Measurements from ENCODE around the gene FRMD5.

Gene FRMD5

DNA sequence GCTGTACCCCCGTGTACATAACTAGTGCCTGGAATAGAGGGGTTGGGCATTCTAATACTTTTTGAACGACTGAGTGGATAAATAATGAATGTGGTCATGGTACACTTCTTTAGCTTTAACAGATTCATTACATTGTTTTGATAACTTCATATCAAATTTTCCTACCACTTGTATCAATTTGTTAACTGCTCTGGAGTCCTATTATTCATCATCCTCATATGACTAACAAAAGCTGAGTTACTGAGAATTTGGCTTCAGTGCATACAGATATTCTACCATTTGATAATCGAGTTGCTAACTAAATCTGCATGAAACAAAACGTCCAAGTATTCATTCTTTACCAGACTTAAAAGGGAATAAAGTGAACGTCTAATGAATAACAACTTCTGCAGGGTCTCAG lies 31.7 kb downstream of the FRMD5 start:
- DNase-seq (ENCODE audit: low spot score) = no peak
- FAIRE-seq = no peak

DNA sequence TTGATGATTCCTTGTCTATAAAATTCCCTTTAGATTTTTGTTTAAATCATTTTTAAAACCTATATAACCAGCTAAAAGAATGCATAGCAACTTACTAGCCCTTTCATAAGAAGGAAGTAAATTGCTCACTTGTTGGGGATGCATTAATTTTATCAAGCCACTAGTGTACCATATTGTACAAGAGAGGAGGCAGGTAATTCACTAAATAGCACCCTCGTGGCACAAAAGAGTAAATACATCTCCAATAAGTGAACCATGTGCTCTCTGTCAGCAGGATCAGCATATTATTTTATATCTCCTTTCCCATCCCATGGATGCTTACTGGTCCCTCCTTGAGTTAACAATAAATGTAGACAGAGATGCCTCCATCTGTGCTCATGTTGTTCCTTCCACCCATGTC lies 34.3 kb downstream of the FRMD5 start:
- FAIRE-seq = no peak
- no peak for DNase-seq (ENCODE audit: low spot score)

DNA sequence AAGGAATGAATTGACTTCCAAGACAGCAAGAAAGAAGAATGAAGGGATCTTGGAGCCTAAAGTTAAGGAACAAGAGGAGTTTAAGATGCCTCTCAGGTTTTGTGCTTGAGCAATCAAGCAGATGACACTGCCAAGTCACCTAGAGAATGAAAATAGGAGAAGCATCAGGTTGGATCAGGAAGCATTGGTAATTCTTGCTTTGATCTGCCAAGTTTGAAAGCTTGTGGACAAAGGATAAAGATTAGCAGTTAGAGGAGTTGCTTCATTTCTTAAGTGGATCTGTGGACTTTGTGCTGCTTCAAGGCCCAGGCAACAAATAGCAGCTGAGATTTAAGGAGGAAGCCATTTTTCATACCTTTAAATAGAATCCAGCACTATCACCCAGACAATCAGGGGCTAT lies 35.6 kb downstream of the FRMD5 start:
- DNase-seq (ENCODE audit: low spot score) (peak; percentile 88), FAIRE-seq (peak; percentile 97)

DNA sequence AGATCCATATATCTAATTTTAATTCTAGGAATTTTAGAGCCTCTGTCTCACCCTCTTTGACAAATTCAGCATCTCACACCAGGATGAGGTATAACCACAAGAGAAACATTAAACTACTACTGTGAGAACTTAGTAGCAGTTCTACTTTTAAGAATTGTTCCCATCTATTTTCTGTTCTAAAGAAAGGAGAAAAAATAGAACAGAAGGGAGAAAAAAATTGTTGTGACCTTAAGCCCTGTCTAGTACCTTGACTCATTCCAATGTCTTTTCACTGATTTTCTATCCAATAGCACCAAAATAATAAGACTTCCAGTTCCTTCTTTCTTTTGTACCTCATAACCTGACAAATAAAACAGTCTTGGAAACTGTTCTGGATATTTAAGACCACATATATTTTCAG lies 37.0 kb downstream of the FRMD5 start:
- FAIRE-seq (no peak), DNase-seq (ENCODE audit: low spot score) (no peak)

DNA sequence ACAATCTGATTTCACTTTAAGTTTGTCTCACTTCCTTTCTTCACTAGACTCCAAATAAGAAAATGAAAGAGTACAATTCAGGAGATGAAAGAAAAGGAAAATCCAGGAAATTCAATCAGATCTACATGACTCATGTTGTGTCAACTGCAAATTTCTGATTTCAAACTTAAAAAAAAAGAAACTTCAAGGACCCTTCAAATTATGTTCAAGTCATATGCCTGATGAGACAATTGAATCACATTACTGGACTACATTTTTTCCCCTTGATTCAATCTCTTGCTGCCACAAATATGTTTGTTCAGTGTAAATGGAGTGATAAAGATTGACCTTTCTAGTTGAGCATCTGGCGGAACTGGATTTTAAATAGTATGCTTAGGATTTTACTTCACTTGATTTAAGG lies 37.4 kb downstream of the FRMD5 start:
- peak; percentile 98 for DNase-seq (ENCODE audit: low spot score)
- FAIRE-seq = peak; percentile 100

DNA sequence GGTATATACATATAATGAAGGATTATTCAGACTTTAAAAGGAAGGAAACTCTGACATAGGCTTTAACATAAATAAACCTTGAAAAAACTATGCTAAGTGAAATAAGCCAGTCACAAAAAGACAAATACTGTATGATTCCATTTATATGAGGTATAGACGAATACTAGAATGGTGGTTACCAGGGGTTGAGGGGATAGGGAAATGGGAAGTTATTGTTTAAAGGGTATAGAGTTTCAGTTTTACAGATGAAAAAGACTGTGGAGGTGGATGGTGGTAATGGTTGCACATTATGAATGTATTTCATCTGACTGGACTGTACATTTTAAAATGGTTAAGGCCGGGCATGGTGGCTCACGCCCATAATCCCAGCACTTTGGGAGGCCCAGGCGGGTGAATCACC lies 41.7 kb downstream of the FRMD5 start:
- DNase-seq (ENCODE audit: low spot score) (no peak), FAIRE-seq (peak; percentile 14)

DNA sequence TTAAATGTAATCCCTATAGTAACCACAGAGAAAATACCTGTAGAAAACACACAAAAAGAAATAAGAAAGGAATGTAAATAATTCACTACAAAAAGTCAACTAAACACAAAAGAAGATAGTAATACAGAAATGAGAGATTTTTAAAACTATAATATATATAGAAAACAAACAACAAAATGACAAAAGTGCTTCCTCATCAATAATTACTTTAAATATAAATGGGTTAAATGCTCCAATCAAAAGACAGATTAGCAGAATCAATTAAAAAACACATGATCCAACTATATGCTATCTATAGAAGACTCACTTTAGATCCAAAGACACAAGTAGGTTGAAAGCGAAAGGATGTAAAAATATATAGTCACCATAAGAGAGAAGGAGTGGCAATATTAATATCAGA lies 45.8 kb downstream of the FRMD5 start:
- no peak for FAIRE-seq

DNA sequence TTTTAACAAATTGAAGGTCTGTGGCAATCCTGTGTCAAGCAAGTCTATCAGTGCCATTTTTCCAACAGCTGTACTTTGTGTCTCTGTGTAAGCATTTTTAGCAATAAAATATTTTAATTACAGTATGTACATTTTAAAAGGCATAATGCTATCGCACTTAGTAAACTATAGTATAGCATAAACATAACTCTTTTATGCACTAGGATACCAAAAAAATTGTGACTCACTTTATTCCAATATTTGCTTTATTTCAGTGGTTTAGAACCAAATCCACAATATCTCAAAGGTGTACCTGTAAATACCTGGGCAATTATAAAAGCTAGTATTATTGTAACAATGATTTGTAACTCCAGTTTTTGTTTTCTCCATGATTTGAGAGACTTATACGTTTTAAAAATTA lies 46.5 kb downstream of the FRMD5 start:
- FAIRE-seq (no peak), DNase-seq (ENCODE audit: low spot score) (no peak)

More for the DNA sequence above, 45.8 kb downstream of the FRMD5 start:
- DNase-seq (ENCODE audit: low spot score) = no peak

DNA sequence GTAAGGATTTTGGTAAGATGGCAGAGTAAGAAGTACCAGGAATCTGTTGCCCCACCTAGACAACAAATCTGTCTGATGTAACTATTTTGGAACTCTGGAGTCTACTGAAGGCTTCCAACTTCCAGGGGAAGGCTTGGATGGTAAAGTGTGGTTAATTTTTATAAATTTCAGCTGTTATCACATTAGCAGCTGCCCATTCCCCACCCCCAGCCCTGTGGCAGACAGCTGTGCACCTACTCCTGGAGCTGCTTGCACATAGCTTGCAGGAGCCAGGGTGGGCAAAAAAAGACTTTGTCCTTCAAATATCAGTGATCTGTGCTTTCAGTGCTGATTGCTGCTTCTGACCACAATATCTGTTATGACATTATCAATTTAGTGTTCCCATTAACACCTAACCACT lies 47.4 kb downstream of the FRMD5 start:
- FAIRE-seq = no peak
- DNase-seq (ENCODE audit: low spot score) = no peak

DNA sequence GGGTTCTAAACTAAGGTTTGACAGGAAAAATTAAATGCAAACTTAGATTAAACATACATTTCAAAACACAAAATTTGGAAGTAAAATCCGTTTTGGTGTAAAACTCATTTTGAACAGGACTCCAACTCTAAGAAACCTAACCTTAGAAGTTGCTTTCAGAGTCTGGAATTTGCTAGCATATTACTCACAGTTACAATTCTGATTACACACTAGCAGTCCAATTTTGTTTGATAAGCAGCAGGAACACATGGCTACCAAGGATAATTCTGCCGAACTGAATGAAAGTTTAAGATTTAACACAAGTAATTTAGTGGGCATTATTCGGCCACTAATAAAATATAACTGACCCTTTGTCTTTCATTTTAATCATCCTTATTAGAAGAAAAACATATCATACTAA lies 49.6 kb downstream of the FRMD5 start:
- DNase-seq (ENCODE audit: low spot score) (no peak), FAIRE-seq (no peak)

DNA sequence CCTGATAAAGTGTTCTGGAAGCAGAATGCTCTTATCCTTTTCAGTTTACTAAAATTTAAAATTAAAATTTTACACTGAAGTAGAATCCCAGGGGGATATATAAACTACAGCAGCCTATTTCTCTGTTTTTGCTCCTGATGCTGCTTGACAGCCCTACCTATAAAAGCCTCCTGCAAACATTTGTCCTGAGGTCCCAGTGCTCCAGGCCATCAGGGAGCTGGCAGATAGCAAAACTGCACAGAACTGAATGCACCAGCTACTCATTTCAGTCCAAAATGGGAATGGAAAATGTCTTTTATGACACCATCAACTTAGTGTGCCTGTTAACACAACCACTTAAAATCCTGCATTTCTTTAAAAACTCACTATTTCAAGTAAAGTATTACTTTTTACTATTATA lies 50.1 kb downstream of the FRMD5 start:
- no peak for FAIRE-seq
- no peak for DNase-seq (ENCODE audit: low spot score)

DNA sequence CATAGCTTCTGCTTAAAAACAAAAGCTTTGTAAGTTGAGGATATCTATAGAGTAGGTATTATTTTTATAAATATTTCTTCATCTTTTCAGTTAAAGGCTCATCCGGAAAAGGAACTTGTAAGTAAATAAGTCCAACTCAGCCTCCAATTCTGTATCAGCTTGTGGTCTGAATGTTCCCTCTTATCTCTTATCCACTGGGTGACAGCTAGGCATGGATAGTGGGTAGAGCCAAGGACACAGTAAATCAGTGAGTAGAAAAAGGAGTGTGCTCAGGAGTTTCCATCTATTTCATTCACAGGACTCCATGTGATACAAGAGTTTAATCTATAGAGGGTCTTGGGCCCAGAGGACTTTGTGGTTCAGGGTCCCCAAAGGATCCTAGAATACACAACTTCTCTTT lies 50.9 kb downstream of the FRMD5 start:
- no peak for DNase-seq (ENCODE audit: low spot score)
- FAIRE-seq = no peak

DNA sequence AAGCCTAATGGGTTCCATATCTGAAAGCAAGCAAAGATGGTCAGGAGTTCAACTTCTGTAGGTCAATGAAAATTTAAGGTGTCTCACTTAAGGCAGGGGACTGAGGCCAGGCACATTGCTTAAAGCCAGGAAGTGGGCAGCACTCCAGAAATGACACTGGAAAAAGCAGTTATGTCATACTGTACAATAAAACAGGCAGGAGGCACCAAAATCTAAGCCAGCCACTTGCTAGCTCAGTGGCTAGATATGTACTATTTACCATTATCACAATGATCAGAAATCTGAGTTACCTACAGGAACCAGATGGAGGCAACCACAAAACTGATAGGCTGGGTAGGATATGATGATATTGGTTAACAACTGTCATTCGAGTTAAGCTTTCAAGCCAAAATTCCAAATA lies 57.3 kb downstream of the FRMD5 start:
- peak; percentile 38 for DNase-seq (ENCODE audit: low spot score)
- no peak for FAIRE-seq

DNA sequence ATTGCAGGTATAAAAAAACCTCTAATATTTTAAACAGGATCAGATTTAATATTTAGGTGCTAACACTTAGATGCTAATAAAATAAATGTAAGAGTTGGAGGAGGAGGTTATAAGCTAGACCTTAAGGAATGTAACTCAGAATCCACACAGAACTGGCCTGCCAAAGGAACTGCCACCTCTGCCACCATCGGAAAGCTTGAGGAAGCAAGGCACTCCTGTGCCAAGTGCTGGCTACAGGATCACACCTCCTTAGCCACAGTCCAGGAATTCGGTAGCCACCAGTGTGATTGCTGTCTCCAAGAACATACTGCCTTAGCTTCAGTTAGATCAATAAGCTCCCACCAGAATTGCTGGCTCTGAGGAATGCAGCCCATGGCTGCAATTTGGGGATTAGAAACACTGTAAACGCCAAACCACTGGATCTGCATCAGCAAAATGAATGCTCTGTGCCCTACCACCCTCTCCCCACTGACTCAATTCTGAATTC lies 58.0 kb downstream of the FRMD5 start:
- DNase-seq (ENCODE audit: low spot score) = no peak
- FAIRE-seq = no peak

DNA sequence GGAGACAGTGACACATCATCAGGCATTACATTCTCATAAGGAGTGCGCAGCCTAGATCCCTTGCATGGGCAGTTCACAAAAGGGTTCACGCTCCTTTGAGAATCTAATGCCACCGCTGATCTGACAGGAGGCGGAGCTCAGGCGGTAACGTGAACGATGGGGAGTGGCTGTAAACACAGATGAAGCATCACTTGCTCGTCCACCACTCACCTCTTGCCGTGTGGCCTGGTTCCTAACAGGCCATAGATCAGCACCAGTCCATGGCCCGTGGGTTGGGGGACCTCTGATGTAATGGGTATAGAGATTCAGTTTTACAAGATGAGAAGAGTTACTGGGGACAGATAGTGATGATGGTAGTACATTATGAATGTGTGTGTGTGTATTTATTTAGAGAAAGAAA lies 63.0 kb downstream of the FRMD5 start:
- no peak for DNase-seq (ENCODE audit: low spot score)
- FAIRE-seq = no peak

DNA sequence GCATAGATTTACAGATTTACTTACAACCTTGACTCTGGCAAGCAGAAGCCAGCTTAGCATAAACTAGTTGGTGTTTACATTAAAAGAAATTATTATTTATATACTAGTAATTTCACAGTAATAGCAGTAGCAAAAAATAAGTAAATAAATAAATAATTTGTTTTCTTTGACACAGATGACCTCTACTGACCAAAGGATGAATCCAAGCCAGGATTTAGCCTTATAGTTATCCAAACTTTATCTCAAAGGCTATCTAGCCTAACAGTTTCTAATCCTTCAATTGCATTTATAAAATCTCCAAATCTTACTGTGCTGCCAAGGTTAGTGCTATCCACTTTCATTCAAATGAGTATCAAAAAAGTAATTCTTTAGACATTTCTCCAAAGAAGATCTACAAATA lies 64.3 kb downstream of the FRMD5 start:
- FAIRE-seq (no peak), DNase-seq (ENCODE audit: low spot score) (no peak)

DNA sequence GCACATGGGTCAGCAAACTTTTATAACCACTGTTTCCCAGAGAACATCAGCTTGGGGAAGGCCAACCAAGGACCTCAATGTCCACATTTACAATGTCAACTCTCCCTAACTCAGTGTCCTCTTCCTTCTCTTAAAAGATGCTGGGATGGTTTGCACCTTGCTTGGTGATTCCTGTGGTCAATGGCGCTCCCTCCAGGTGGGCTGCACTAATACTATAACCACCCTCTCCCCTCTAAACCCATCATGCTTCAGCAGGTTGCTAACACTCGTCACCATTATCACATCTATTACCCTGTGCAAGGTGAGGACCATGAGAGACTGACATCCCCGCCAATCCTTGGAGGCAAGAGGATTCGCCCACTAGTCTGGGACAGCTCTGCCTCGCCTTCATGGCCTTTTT lies 65.2 kb downstream of the FRMD5 start:
- FAIRE-seq = no peak

DNA sequence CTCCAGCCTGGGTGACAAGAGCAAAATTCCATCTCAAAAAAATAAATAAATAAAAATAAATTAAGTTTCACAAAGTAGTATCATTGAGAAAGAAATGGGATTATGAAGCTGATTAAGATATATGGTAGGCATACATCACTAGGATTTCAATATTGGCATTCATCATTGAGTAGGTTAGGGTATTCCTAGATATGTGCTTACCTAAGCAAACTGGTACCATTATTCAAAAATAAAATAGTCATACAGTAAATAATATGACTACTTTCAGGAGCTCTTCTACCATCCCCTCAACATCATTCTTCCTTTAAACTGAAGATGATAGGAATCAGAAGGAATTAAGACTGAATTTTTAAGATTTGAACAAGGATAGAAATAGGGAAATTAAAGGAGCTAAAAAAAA lies 66.6 kb downstream of the FRMD5 start:
- FAIRE-seq = no peak
- DNase-seq (ENCODE audit: low spot score) = no peak

More for the DNA sequence above, 65.2 kb downstream of the FRMD5 start:
- DNase-seq (ENCODE audit: low spot score) = no peak

DNA sequence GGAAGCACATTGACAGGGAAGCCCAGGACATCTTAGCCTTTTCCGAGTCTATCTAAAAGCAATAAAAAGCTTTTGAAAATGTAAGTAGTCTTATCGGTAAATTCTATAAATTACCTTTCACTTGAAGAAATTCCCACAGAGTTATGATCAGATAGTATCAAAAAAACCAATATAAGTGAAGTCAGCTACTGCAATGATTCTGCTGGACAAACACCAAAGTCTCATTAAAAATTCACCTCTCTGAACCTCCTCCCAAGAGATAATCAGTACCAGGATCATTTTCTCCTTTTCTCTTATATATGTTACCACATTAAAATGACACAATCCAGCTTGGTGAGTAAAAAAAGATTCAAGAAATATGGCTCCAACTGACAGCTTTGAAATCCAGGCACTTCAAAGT lies 69.2 kb downstream of the FRMD5 start:
- no peak for FAIRE-seq

DNA sequence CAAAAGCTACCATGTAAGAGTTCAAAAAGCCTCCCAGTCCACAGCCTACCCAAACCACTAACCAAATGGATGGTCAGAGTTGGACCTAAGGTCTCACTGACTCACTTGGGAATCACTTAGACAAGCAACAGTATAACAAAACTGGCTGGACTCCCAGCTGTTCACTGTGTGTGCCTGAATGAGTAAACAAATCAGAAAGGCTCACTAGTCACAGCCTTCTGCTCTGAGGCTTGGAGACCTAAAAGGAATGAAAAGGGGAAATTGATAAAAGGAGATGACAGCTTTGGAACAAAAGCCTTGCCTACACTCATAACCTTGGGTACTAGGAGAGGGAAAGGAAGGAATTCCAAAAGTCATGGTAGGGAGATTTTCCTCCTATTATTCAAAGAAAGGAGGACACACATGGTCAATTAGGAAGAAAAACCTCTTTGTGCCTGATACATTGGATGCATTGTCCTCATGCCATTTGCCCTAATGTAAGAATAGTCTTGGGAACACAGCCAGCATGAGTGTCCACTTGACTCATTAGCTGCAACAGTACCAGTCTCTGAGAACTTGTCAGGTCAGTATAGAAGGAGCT lies 92.3 kb downstream of the FRMD5 start:
- FAIRE-seq = peak; percentile 99
- peak; percentile 94 for DNase-seq (ENCODE audit: low spot score)

More for the DNA sequence above, 69.2 kb downstream of the FRMD5 start:
- no peak for DNase-seq (ENCODE audit: low spot score)

DNA sequence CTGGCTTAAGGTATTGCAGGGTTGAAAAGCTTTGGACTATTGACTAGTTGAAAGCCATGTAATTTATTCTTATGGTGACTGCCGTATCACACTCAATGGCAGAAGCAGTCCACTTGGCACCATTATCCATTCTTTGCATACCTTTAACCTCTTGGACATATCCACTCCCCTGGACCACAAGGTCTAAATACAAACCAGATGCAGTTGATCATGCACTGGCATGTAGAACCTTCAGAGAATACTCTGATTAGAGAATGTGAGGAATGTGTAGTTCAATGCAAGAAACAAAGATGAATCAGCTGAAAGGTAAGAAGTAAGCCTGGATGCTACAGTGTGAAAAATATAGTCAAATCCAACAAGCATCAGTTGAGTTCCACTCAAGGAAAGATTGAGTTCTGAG lies 93.1 kb downstream of the FRMD5 start:
- FAIRE-seq = no peak
- peak; percentile 90 for DNase-seq (ENCODE audit: low spot score)

DNA sequence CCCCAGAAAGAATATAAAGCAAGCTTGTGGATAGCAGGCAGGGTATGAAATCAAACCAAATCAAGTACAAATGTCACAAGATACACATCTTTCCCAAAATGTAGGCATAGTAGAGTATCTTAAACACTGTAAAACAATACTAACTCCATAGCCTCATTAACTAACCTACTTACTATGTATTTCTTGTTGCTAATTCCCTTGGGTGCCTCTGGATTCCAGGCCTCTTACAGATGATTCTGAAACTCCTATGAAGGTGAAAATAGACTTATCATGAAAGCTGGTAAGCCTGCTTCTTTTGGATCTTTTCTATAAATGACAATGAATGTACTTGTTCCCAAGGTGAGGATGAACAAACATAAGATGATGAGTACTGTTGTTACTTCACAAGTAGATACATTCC lies 93.8 kb downstream of the FRMD5 start:
- FAIRE-seq (no peak), DNase-seq (ENCODE audit: low spot score) (peak; percentile 15)

DNA sequence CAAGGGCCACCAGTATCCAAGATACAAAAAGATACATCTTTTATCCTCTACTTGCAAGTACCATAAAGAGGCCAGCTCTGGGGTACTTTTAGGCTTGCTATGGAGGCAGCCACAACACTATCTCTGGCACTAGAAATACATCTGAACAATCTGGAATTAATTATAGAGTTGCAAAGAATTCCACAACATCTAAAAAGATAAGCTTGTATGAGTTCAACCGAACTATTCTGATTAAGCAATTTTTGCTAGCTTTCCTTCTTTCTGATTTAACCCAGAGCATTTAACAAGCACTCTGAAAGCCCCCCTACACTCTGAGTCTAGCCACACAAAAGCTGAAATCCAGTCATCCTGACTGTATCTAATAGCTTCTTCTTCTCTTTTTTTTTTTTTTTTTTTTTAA lies 95.4 kb downstream of the FRMD5 start:
- FAIRE-seq = no peak

DNA sequence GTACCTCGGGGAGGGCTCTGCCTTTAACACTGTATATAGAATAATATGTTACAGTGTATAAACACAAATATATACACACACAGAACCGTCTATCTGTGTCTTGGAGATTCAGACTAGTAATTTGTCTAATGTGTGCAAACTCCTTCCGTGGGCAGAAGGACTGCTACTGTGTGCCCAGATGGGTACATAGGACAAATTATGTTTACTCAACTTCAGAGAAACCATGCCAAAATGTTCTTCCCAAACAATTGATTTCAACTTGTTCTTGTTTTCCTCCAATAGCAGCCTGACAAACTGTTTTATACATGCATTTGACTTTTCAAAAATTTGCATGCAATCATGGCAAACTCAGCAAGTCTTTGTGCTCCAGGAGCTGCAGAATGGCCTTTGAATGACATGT lies 97.5 kb downstream of the FRMD5 start:
- FAIRE-seq = no peak
- no peak for DNase-seq (ENCODE audit: low spot score)

More for the DNA sequence above, 95.4 kb downstream of the FRMD5 start:
- DNase-seq (ENCODE audit: low spot score) = no peak
